Activated T-cell treated with anti-CD3 and anti-CD28 coated beads, Interleukin-2, amount 50 U/mL, for 72 hours (primary cell): ENCODE data around the gene MVB12B. TPM values are rescaled to one million over a fixed set of nuclear protein-coding genes. Genes with fewer than 3 reads are reported as not detected.

Experiments
- ATAC-seq, 2 donors: fragments of 150-1000 bp; cut with Tn5 transposase; replicated peaks in 1 of 2; 2 replicates each; pipeline ENCODE4 v1.10.0; 2021; ENCODE audit warnings: moderate library complexity in 2 of 2, mild to moderate bottlenecking in 1 of 2
- DNase-seq, 2 donors: peaks; one replicate each; pipeline ENCODE4 v3.0.0; 2021 to 2022; ENCODE audit warnings: mixed read lengths in 1 of 2
- H3K27ac Mint-ChIP-seq: one replicate; pipeline ENCODE4 v1.8.0; 2022; ENCODE audit warnings: mild to moderate bottlenecking, moderate library complexity, mixed read lengths
- H3K27me3 Mint-ChIP-seq: one replicate; pipeline ENCODE4 v1.8.0; 2022; ENCODE audit warnings: low read depth, mixed read lengths
- H3K36me3 Mint-ChIP-seq, 2 donors: one replicate each; pipeline ENCODE4 v1.8.0; 2022; ENCODE audit warnings: mixed read lengths in 2 of 2, mild to moderate bottlenecking in 1 of 2; ENCODE audit not compliant: insufficient read depth in 2 of 2
- H3K4me1 Mint-ChIP-seq: one replicate; pipeline ENCODE4 v1.8.0; 2022; ENCODE audit warnings: low read depth, mixed read lengths
- H3K4me3 Mint-ChIP-seq, 2 donors: one replicate each; pipeline ENCODE4 v1.8.0; 2022; ENCODE audit warnings: mild to moderate bottlenecking in 2 of 2, mixed read lengths in 2 of 2, moderate library complexity in 2 of 2
- H3K9me3 Mint-ChIP-seq, 2 donors: one replicate each; pipeline ENCODE4 v1.8.0; 2022; ENCODE audit warnings: mixed read lengths in 2 of 2
- total RNA-seq, 2 donors: library from RNA; stranded (reverse); gene quantifications; one replicate each; pipeline ENCODE4 v1.2.3, GENCODE V29; 2022

The MVB12B gene
- total RNA-seq, 2 donors from 2014 or later = 11.5 to 17.1 TPM

DNA sequence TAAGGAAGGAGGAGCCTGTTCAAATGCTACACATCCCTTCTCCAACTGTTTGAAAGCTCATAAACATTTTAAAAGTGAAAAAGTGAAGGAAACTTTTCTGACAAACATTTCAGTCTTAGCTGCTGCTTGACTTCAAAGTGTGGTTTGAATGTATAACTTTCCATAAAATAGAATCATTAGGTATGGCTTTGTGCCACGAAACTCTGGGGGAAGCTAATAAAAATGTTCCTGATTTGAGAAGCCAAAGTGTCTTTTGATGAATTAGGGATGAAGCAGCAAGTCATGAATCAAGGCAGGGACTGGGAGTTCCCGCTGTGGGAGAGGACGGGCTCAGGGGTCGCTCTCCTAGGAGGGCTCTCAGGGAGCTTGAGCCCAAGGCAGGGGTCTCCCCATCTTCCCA is 15.3 kb downstream of the MVB12B start:
- H3K9me3 Mint-ChIP-seq = no peaks in the 10 kb centered on the region
- H3K27ac Mint-ChIP-seq = no peak overlapping the region
- H3K27me3 Mint-ChIP-seq = no peaks in the 10 kb centered on the region
- ATAC-seq (no peak), DNase-seq (no peak)
- peaks cover 10% of the 10 kb centered on the region for H3K4me1 Mint-ChIP-seq
- H3K4me3 Mint-ChIP-seq = no peak overlapping the region
- no peaks in the 10 kb centered on the region for H3K36me3 Mint-ChIP-seq

GRCh38 chr9:126342621-126343031 is 16.0 kb downstream of the MVB12B start:
- ATAC-seq = no peak
- Mint-ChIP-seq H3K27me3 (no peaks in the 10 kb centered on the region), H3K9me3 (no peaks in the 10 kb centered on the region), H3K27ac (no peak overlapping the region), H3K4me3 (no peak overlapping the region), H3K4me1 (peaks cover 10% of the 10 kb centered on the region), H3K36me3 (no peaks in the 10 kb centered on the region)
- DNase-seq = no peak

GRCh38 chr9:126343271-126343700 is 16.7 kb downstream of the MVB12B start:
- Mint-ChIP-seq H3K4me3 (no peak overlapping the region), H3K36me3 (no peaks in the 10 kb centered on the region), H3K9me3 (no peaks in the 10 kb centered on the region), H3K27ac (no peak overlapping the region), H3K4me1 (peaks cover 10% of the 10 kb centered on the region), H3K27me3 (no peaks in the 10 kb centered on the region)
- DNase-seq = no peak
- ATAC-seq = no peak

DNA sequence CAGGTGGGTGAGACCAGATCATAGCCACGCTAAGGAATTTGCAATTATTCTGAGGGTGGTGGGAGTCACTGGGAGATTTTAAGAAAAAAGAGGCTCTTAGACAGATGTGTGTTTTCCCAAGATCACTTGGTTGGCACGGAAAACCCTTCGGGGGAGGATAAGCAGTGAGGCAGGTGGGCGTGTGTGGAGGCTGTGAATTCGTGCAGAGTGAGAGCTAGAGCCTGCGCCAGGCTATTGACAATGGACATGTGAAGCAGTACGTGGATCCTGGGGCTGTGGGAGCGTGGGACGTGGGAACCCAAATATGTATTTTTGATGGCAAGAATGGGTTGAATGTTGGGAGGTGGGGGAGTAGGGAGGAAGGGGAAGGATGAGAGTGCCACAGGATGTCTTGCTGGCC is 19.4 kb downstream of the MVB12B start:
- Mint-ChIP-seq H3K9me3 (peaks cover 3 to 7% of the 10 kb centered on the region in 2 donors), H3K4me3 (no peak overlapping the region), H3K27me3 (no peaks in the 10 kb centered on the region), H3K27ac (no peak overlapping the region), H3K4me1 (no peaks in the 10 kb centered on the region), H3K36me3 (peaks cover 6 to 7% of the 10 kb centered on the region in 2 donors)
- no peak for ATAC-seq
- no peak for DNase-seq

GRCh38 chr9:126347093-126347492 is 20.5 kb downstream of the MVB12B start:
- H3K9me3 Mint-ChIP-seq = peaks cover 5 to 7% of the 10 kb centered on the region in 2 donors
- H3K27ac Mint-ChIP-seq = no peak overlapping the region
- no peak overlapping the region for H3K4me3 Mint-ChIP-seq
- DNase-seq = no peak
- H3K27me3 Mint-ChIP-seq = no peaks in the 10 kb centered on the region
- H3K4me1 Mint-ChIP-seq = no peaks in the 10 kb centered on the region
- no peak for ATAC-seq
- H3K36me3 Mint-ChIP-seq = peaks cover 9% of the 10 kb centered on the region in 2 donors

DNA sequence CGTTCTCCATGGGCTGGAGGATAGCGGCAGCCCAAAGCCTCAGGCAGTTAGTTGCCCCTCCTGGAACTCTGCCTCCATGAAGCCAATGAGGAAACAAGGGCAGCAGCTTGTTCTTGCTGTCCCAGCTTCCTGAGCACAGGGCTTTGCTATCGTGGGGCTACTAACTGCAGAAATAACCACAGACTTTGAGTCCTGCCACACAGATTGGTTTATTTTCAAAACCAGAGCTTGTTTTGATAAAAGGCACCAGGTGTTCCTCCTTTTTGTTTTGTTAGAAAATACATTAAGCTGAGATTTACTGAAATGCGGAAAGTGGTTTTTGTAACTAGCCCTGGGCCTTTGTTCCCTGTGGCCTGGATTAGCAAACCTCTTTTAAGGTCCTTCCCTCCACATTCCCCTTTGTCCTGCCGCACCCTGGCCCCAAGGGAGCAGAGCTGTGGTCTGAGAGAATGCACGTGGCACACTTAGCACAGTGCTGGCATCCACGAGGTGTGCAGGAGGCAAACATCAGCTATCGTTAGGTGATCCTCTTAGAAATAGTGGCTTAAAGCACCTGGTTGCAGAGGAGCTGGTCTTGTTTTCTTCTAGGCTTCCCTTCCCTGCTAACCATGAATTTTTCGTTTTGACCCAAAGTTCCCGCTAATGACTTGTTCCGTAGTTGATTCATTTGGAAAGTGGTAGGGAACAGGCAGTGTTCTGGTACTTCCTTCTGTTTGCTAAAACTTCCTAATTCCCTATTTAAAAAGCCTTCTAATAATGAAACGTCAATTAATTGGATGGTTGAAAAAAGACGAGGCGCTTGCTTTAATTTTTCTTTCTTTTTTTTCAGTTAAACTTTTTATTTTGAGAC is 21.5 kb downstream of the MVB12B start:
- H3K27ac Mint-ChIP-seq = no peak overlapping the region
- H3K9me3 Mint-ChIP-seq = peaks cover 5 to 7% of the 10 kb centered on the region in 2 donors
- no peaks in the 10 kb centered on the region for H3K27me3 Mint-ChIP-seq
- no peak overlapping the region for H3K4me3 Mint-ChIP-seq
- ATAC-seq = no peak
- H3K4me1 Mint-ChIP-seq = no peaks in the 10 kb centered on the region
- no peak for DNase-seq
- H3K36me3 Mint-ChIP-seq = peaks cover 9% of the 10 kb centered on the region in 2 donors

- Mint-ChIP-seq H3K27me3 (no peaks in the 10 kb centered on the region), H3K4me1 (no peaks in the 10 kb centered on the region), H3K36me3 (peaks cover 9% of the 10 kb centered on the region in 2 donors), H3K4me3 (no peak overlapping the region), H3K27ac (peak overlapping the region; percentile 4), H3K9me3 (peaks cover 5 to 7% of the 10 kb centered on the region in 2 donors)
- no peak for DNase-seq
- ATAC-seq = no peak
Observed at GRCh38 chr9:126348911-126349550, 22.4 kb downstream of the MVB12B start.

DNA sequence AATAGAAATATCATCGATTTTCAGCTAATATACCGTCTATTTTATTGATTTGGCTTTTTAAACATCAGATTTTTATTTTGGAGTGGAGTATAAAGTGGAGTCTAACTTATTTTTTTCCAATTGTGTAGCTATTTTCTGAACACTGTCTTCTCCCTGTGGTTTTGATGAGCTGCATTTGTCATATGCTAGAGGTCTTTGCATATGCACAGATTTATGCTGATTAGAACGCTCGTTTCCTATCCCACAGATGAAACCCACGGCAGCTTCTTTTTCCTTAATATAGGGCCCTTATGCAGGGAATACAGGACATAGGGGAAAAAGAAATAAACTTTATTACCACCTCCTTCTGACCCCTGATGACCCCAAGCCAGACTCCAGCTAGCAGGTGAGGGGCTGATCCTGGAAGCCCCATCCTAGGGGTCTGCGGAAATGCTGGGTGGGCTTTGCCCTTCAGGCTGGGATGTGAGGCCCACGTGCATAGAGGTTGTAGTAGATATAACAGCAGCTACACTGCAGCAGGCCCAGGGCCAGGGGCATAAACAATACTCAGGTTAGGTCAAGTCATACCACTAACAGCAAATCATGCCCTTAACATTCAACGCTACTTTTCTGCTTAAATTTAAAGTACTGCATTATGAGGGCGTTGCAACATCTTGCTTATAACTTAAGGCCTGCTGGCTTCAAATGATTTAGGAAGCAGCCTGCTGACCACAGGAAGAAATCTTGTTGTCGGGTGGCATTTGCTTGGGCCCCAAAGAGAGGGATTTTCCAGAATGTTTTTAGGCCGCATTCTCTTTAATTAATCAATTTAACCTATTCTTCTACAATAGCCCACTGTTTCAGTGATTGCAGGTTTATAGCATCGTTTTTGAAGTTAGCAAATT is 28.5 kb downstream of the MVB12B start:
- Mint-ChIP-seq H3K4me3 (no peak overlapping the region), H3K4me1 (no peaks in the 10 kb centered on the region), H3K36me3 (peaks cover 6 to 14% of the 10 kb centered on the region in 2 donors), H3K9me3 (peaks cover 5% of the 10 kb centered on the region in 2 donors), H3K27ac (no peak overlapping the region), H3K27me3 (no peaks in the 10 kb centered on the region)
- DNase-seq (no peak), ATAC-seq (no peak)

- no peaks in the 10 kb centered on the region for H3K27me3 Mint-ChIP-seq
- DNase-seq = no peak
- no peaks in the 10 kb centered on the region for H3K4me1 Mint-ChIP-seq
- H3K9me3 Mint-ChIP-seq = peaks cover 4 to 6% of the 10 kb centered on the region in 2 donors
- no peak for ATAC-seq
- H3K27ac Mint-ChIP-seq = no peak overlapping the region
- no peak overlapping the region for H3K4me3 Mint-ChIP-seq
- peaks cover 7 to 20% of the 10 kb centered on the region in 2 donors for H3K36me3 Mint-ChIP-seq
Observed at GRCh38 chr9:126357074-126357473, 30.4 kb downstream of the MVB12B start.

GRCh38 chr9:126360073-126360472 is 33.4 kb downstream of the MVB12B start:
- no peak for DNase-seq
- Mint-ChIP-seq H3K4me3 (no peak overlapping the region), H3K9me3 (peaks cover 4 to 7% of the 10 kb centered on the region in 2 donors), H3K36me3 (peaks cover 12 to 28% of the 10 kb centered on the region in 2 donors), H3K4me1 (no peaks in the 10 kb centered on the region), H3K27me3 (no peaks in the 10 kb centered on the region), H3K27ac (no peak overlapping the region)
- ATAC-seq = no peak

GRCh38 chr9:126361810-126362238 is 35.2 kb downstream of the MVB12B start:
- Mint-ChIP-seq H3K9me3 (peaks cover 4 to 7% of the 10 kb centered on the region in 2 donors), H3K4me1 (no peaks in the 10 kb centered on the region), H3K36me3 (peaks cover 12 to 28% of the 10 kb centered on the region in 2 donors), H3K4me3 (no peak overlapping the region), H3K27me3 (no peaks in the 10 kb centered on the region), H3K27ac (no peak overlapping the region)
- DNase-seq (no peak), ATAC-seq (no peak)

DNA sequence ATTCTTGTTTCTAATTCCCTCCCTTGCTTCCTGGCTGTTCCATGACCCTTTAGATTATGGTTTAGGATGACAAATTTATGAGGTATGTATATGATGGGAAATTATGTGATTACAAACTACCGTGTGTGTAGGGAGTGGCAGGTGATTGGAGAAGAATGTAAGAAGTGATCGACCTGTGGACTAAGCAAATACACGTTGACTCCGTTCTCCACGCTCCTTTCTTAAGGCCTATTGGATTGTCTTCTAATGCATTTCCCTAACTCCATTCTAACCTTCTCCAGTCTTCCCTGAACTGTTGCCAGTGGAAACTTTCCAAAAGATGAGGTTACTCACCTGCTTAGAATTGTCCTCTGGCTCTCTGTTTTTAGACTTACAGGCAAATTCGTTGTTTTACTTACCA is 36.6 kb downstream of the MVB12B start:
- ATAC-seq (no peak), DNase-seq (no peak)
- Mint-ChIP-seq H3K36me3 (peaks cover 12 to 28% of the 10 kb centered on the region in 2 donors), H3K9me3 (peaks cover 4 to 7% of the 10 kb centered on the region in 2 donors), H3K27me3 (no peaks in the 10 kb centered on the region), H3K4me1 (no peaks in the 10 kb centered on the region), H3K27ac (no peak overlapping the region), H3K4me3 (no peak overlapping the region)
